Natural killer cell treated with Interleukin-12 subunit alpha and Interleukin-12 subunit beta and Interleukin-15 and Interleukin-18, amount 100 ng/mL, for 72 hours (primary cell): Measurements from ENCODE around the gene PAPPA. TPM values are rescaled to one million over a fixed set of nuclear protein-coding genes. Genes with fewer than 3 reads are reported as not detected.

Source experiments
- ATAC-seq, 2 donors: fragments of 150-1000 bp; cut with Tn5 transposase in 1 of 2; sonication (Bioruptor Pico), chemical (Tn5 transposase) in 1 of 2; 2 replicates each; pipeline ENCODE4 v1.10.0; 2021
- DNase-seq: peaks from one replicate; pipeline ENCODE4 v3.0.0; 2022; ENCODE audit warnings: low spot score
- H3K27ac Mint-ChIP-seq, 2 donors: 1 replicate in 1 of 2; 2 replicates in 1 of 2; pipeline ENCODE4 v1.8.0; 2022; ENCODE audit warnings: mixed read lengths in 2 of 2, mild to moderate bottlenecking in 1 of 2, moderate library complexity in 1 of 2
- H3K27me3 Mint-ChIP-seq, 2 donors: 1 replicate in 1 of 2; 2 replicates in 1 of 2; pipeline ENCODE4 v1.8.0; 2022; ENCODE audit warnings: mixed read lengths in 2 of 2
- H3K36me3 Mint-ChIP-seq: one replicate; pipeline ENCODE4 v1.8.0; 2022; ENCODE audit warnings: mixed read lengths
- H3K4me1 Mint-ChIP-seq, 2 donors: 1 replicate in 1 of 2; 2 replicates in 1 of 2; pipeline ENCODE4 v1.8.0; 2022; ENCODE audit warnings: low read depth in 2 of 2, mixed read lengths in 2 of 2, mild to moderate bottlenecking in 1 of 2
- H3K4me3 Mint-ChIP-seq: one replicate; pipeline ENCODE4 v1.8.0; 2022; ENCODE audit warnings: mixed read lengths
- H3K9me3 Mint-ChIP-seq: 2 replicates; pipeline ENCODE4 v1.8.0; 2022; ENCODE audit warnings: mixed read lengths
- total RNA-seq, 2 donors: library from RNA; stranded (reverse); gene quantifications; one replicate each; pipeline ENCODE4 v1.2.3, GENCODE V29; 2022

The PAPPA gene
- total RNA-seq: not detected

GRCh38 chr9:116153765-116154333, at the start of gene PAPPA:
Gene PAPPA (plus strand): TSS chr9:116153791. CDS start chr9:116154173, 382 bp downstream.
- DNase-seq (no peak), ATAC-seq (no peak)
- Mint-ChIP-seq H3K36me3 (peaks cover 12% of the 10 kb centered on the region), H3K4me3 (no peak within 1 kb of the TSS), H3K9me3 (peaks cover 5% of the 10 kb centered on the region), H3K4me1 (peaks cover 0 to 2% of the 10 kb centered on the region in 2 donors), H3K27me3 (peaks cover 55 to 60% of the 10 kb centered on the region in 2 donors), H3K27ac (no peak within 1 kb of the TSS)

GRCh38 chr9:116103976-116104820, 49.4 kb upstream of the PAPPA start:
- H3K9me3 Mint-ChIP-seq: peaks cover 9% of the 10 kb centered on the region
- H3K36me3 Mint-ChIP-seq: no peaks in the 10 kb centered on the region
- H3K4me3 Mint-ChIP-seq: no peak overlapping the region
- ATAC-seq: no peak
- no peaks in the 10 kb centered on the region for H3K4me1 Mint-ChIP-seq
- H3K27me3 Mint-ChIP-seq: no peaks in the 10 kb centered on the region
- no peak overlapping the region for H3K27ac Mint-ChIP-seq
- no peak for DNase-seq

GRCh38 chr9:116112236-116112635, 41.4 kb upstream of the PAPPA start:
- Mint-ChIP-seq H3K27ac (no peak overlapping the region), H3K4me1 (no peaks in the 10 kb centered on the region), H3K4me3 (no peak overlapping the region), H3K9me3 (peaks cover 6% of the 10 kb centered on the region), H3K36me3 (no peaks in the 10 kb centered on the region), H3K27me3 (no peaks in the 10 kb centered on the region)
- ATAC-seq: no peak
- DNase-seq: no peak

GRCh38 chr9:116115761-116116353, 37.7 kb upstream of the PAPPA start:
- Mint-ChIP-seq H3K27ac (no peak overlapping the region), H3K9me3 (peaks cover 12% of the 10 kb centered on the region), H3K36me3 (no peaks in the 10 kb centered on the region), H3K27me3 (no peaks in the 10 kb centered on the region), H3K4me3 (no peak overlapping the region), H3K4me1 (no peaks in the 10 kb centered on the region)
- ATAC-seq (no peak), DNase-seq (no peak)

GRCh38 chr9:116116393-116116792, 37.2 kb upstream of the PAPPA start:
- Mint-ChIP-seq H3K9me3 (peaks cover 17% of the 10 kb centered on the region), H3K27ac (no peak overlapping the region), H3K4me1 (no peaks in the 10 kb centered on the region), H3K27me3 (no peaks in the 10 kb centered on the region), H3K36me3 (no peaks in the 10 kb centered on the region), H3K4me3 (no peak overlapping the region)
- ATAC-seq (no peak), DNase-seq (no peak)

GRCh38 chr9:116123171-116123570, 30.4 kb upstream of the PAPPA start:
- Mint-ChIP-seq H3K36me3 (peaks cover 5% of the 10 kb centered on the region), H3K27me3 (no peaks in the 10 kb centered on the region), H3K9me3 (peaks cover 15% of the 10 kb centered on the region), H3K27ac (no peak overlapping the region), H3K4me3 (no peak overlapping the region), H3K4me1 (no peaks in the 10 kb centered on the region)
- DNase-seq (no peak), ATAC-seq (no peak)

- Mint-ChIP-seq H3K27ac (no peak overlapping the region), H3K36me3 (peaks cover 5% of the 10 kb centered on the region), H3K9me3 (peaks cover 18% of the 10 kb centered on the region), H3K4me1 (no peaks in the 10 kb centered on the region), H3K4me3 (no peak overlapping the region), H3K27me3 (no peaks in the 10 kb centered on the region)
- no peak for DNase-seq
- ATAC-seq: no peak
Observed at GRCh38 chr9:116124472-116125040, 29.0 kb upstream of the PAPPA start.

GRCh38 chr9:116133163-116133562, 20.4 kb upstream of the PAPPA start:
- Mint-ChIP-seq H3K4me3 (no peak overlapping the region), H3K4me1 (no peaks in the 10 kb centered on the region), H3K36me3 (peaks cover 8% of the 10 kb centered on the region), H3K9me3 (peaks cover 26% of the 10 kb centered on the region), H3K27me3 (no peaks in the 10 kb centered on the region), H3K27ac (no peak overlapping the region)
- no peak for ATAC-seq
- no peak for DNase-seq

GRCh38 chr9:116134975-116135374, 18.6 kb upstream of the PAPPA start:
- no peak for DNase-seq
- H3K4me3 Mint-ChIP-seq: no peak overlapping the region
- peaks cover 23% of the 10 kb centered on the region for H3K9me3 Mint-ChIP-seq
- H3K27me3 Mint-ChIP-seq: no peaks in the 10 kb centered on the region
- no peak for ATAC-seq
- no peaks in the 10 kb centered on the region for H3K4me1 Mint-ChIP-seq
- peaks cover 7% of the 10 kb centered on the region for H3K36me3 Mint-ChIP-seq
- H3K27ac Mint-ChIP-seq: no peak overlapping the region

GRCh38 chr9:116137010-116137409, 16.6 kb upstream of the PAPPA start:
- ATAC-seq: peak in 1 of 2 donors; percentile 20
- peaks cover 20% of the 10 kb centered on the region for H3K9me3 Mint-ChIP-seq
- no peaks in the 10 kb centered on the region for H3K4me1 Mint-ChIP-seq
- DNase-seq: no peak
- no peaks in the 10 kb centered on the region for H3K27me3 Mint-ChIP-seq
- H3K27ac Mint-ChIP-seq: no peak overlapping the region
- H3K4me3 Mint-ChIP-seq: no peak overlapping the region
- H3K36me3 Mint-ChIP-seq: no peaks in the 10 kb centered on the region

- ATAC-seq (no peak), DNase-seq (no peak)
- H3K9me3 Mint-ChIP-seq: peaks cover 20% of the 10 kb centered on the region
- H3K36me3 Mint-ChIP-seq: no peaks in the 10 kb centered on the region
- no peak overlapping the region for H3K27ac Mint-ChIP-seq
- H3K4me1 Mint-ChIP-seq: no peaks in the 10 kb centered on the region
- H3K4me3 Mint-ChIP-seq: no peak overlapping the region
- no peaks in the 10 kb centered on the region for H3K27me3 Mint-ChIP-seq
Observed at GRCh38 chr9:116137581-116137980, 16.0 kb upstream of the PAPPA start.

- no peak overlapping the region for H3K4me3 Mint-ChIP-seq
- H3K9me3 Mint-ChIP-seq: peaks cover 16% of the 10 kb centered on the region
- H3K27ac Mint-ChIP-seq: no peak overlapping the region
- H3K27me3 Mint-ChIP-seq: no peaks in the 10 kb centered on the region
- H3K4me1 Mint-ChIP-seq: no peaks in the 10 kb centered on the region
- DNase-seq (no peak), ATAC-seq (no peak)
- no peaks in the 10 kb centered on the region for H3K36me3 Mint-ChIP-seq
Observed at GRCh38 chr9:116141864-116142561, 11.6 kb upstream of the PAPPA start.

GRCh38 chr9:116142706-116143492, 10.7 kb upstream of the PAPPA start:
- no peak overlapping the region for H3K4me3 Mint-ChIP-seq
- no peak for ATAC-seq
- no peaks in the 10 kb centered on the region for H3K4me1 Mint-ChIP-seq
- no peak overlapping the region for H3K27ac Mint-ChIP-seq
- no peaks in the 10 kb centered on the region for H3K36me3 Mint-ChIP-seq
- no peaks in the 10 kb centered on the region for H3K27me3 Mint-ChIP-seq
- H3K9me3 Mint-ChIP-seq: peaks cover 8% of the 10 kb centered on the region
- no peak for DNase-seq
